Astrocyte (in vitro differentiated cells and primary cell): ENCODE measurements around the gene HNRNPUL2.

Source experiments
- CTCF ChIP-seq: IDR thresholded peaks from 2 replicates; pipeline ENCODE4 v1.5.1; 2011; ENCODE audit warnings: low read depth, mild to moderate bottlenecking, inconsistent platforms, low read length, moderate library complexity; ENCODE audit not compliant: insufficient read depth
- EZH2 ChIP-seq: IDR thresholded peaks from 2 replicates; pipeline ENCODE4 v1.6.1; 2012; ENCODE audit warnings: mild to moderate bottlenecking, low read length, inconsistent platforms; ENCODE audit not compliant: insufficient read depth

- no peak for TF ChIP-seq CTCF
- no peak for TF ChIP-seq EZH2
Observed at GRCh38 chr11:62710001-62710345, 17.3 kb downstream of the HNRNPUL2 start.
